NB4 (cell line): ENCODE results near the gene NTNG1.

Source experiments
- DNase-seq: peaks from one replicate; pipeline ENCODE4 v3.0.0; 2010; ENCODE audit warnings: low read depth
- H3K4me3 ChIP-seq: one replicate; pipeline ENCODE4 v1.5.1; 2011; ENCODE audit warnings: mild to moderate bottlenecking, low read depth, low read length, moderate library complexity
- CTCF ChIP-seq: IDR thresholded peaks from one replicate; pipeline ENCODE4 v1.5.1; 2012; ENCODE audit warnings: low read depth, low read length
- MYC ChIP-seq: IDR thresholded peaks from 2 replicates; pipeline ENCODE4 v1.6.1; 2011; ENCODE audit warnings: low read depth, low read length
- POLR2A ChIP-seq: IDR thresholded peaks from 2 replicates; pipeline ENCODE4 v1.6.1; 2011; ENCODE audit warnings: mild to moderate bottlenecking; ENCODE audit not compliant: insufficient read length; ENCODE audit errors: extremely low read depth
- TF ChIP-seq, protein P1 (sequence below): IDR thresholded peaks from 2 replicates; pipeline ENCODE4 v1.6.1; 2011; ENCODE audit warnings: low read depth, low read length

NTNG1 gene

DNA sequence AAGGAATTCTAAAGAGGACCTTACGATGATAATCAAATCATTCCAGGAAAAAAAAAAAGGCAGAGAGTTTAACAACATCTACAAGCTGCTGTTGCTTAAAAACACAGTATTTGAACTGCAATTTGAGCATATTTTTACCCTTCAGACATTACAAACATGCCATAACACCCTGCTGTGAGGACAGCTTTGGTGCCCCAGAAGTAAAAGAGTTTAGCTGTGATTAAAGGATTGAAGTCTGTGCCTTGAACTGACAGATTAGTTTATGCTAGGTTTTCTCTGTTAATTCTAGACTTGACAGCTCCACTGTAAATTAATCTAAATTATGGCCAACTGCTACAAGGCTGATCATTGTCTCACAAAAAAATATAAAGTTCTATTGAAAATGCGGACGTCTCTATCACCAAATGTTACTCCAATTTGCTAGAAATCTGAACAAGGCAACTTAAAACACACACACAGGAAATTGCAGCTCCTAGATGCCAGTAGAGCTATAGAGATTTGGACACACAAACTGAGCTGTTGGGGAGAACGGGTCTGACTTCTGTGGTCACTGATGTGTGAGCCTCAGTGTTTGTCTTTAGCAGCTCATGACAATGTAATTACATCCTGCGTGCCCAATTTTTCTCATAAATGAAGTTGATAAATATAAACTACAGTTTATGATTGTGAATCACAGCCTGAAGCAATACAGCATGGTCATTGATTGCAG lies 217.9 kb downstream of the NTNG1 start:
- H3K4me3 ChIP-seq: no peak overlapping the region
- DNase-seq: no peak
- TF ChIP-seq, protein P1, sequence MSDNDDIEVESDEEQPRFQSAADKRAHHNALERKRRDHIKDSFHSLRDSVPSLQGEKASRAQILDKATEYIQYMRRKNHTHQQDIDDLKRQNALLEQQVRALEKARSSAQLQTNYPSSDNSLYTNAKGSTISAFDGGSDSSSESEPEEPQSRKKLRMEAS: no peak
- TF ChIP-seq MYC (no peak), POLR2A (no peak), CTCF (no peak)

- TF ChIP-seq, protein P1: no peak
- no peak for TF ChIP-seq CTCF
- no peak for TF ChIP-seq MYC
- no peak for TF ChIP-seq POLR2A
- DNase-seq: no peak
- H3K4me3 ChIP-seq: no peak overlapping the region
These were observed 218.8 kb downstream of the NTNG1 start for GRCh38 chr1:107359472-107360241.

- DNase-seq: no peak
- TF ChIP-seq CTCF: no peak
- TF ChIP-seq POLR2A: no peak
- TF ChIP-seq, protein P1: no peak
- no peak for TF ChIP-seq MYC
- H3K4me3 ChIP-seq: no peak overlapping the region
These were observed 221.8 kb downstream of the NTNG1 start for GRCh38 chr1:107362468-107363140.

GRCh38 chr1:107363154-107363553 lies 222.3 kb downstream of the NTNG1 start:
- DNase-seq: no peak
- H3K4me3 ChIP-seq: no peak overlapping the region
- TF ChIP-seq, protein P1: no peak
- no peak for TF ChIP-seq MYC
- no peak for TF ChIP-seq POLR2A
- no peak for TF ChIP-seq CTCF

- no peak for DNase-seq
- TF ChIP-seq CTCF: no peak
- TF ChIP-seq POLR2A: no peak
- TF ChIP-seq MYC: no peak
- TF ChIP-seq, protein P1: no peak
- no peak overlapping the region for H3K4me3 ChIP-seq
These were observed 224.8 kb downstream of the NTNG1 start for GRCh38 chr1:107365527-107366240.
